H1 (cell line): ENCODE results near the gene UAP1. TPM values are rescaled to one million over a fixed set of nuclear protein-coding genes. Genes with fewer than 3 reads are reported as not detected.

Source experiments
- CTCF ChIA-PET: fragments of 300-600 bp; sonication (Branson Sonifier 250); formaldehyde crosslinking; loops from one replicate; lab custom pipeline; 2021; ENCODE audit not compliant: partially characterized antibody; lab: Charles Lee
- POLR2A ChIA-PET: fragments of 300-600 bp; sonication (Branson Sonifier 250); formaldehyde crosslinking; loops from one replicate; lab custom pipeline; 2021; ENCODE audit warnings: inconsistent platforms; ENCODE audit not compliant: partially characterized antibody; lab: Charles Lee
- DNase-seq, 2 experiments: peaks; one replicate each; pipeline versions ENCODE4 v3.0.0 to v3.0.0-alpha.2; 2010 to 2022; ENCODE audit warnings: low spot score in 2 of 2, low read depth in 1 of 2, mixed read lengths in 1 of 2
- FAIRE-seq: peaks from 2 replicates; lab custom pipeline; 2011; peaks lifted over from hg19 to GRCh38; lab: Jason Lieb, UNC
- H2AFZ ChIP-seq: 2 replicates; pipeline ENCODE4 v1.8.1; 2012; ENCODE audit warnings: low read length, inconsistent platforms
- H2AK5ac ChIP-seq: 2 replicates; pipeline ENCODE4 v1.6.1; 2013; ENCODE audit warnings: low read depth, low read length
- H2BK120ac ChIP-seq: replicated peaks from 2 replicates; pipeline ENCODE3; 2013; ENCODE audit warnings: low read depth, low read length, inconsistent platforms
- H2BK12ac ChIP-seq: 2 replicates; pipeline ENCODE4 v1.6.1; 2013; ENCODE audit warnings: low read depth, low read length
- H2BK15ac ChIP-seq: 2 replicates; pipeline ENCODE4 v1.6.1; 2013; ENCODE audit warnings: low read length
- H2BK20ac ChIP-seq: 2 replicates; pipeline ENCODE4 v1.6.1; 2013; ENCODE audit warnings: low read length
- H2BK5ac ChIP-seq: 2 replicates; pipeline ENCODE4 v1.6.1; 2013; ENCODE audit warnings: low read depth, low read length
- H3K14ac ChIP-seq: 2 replicates; pipeline ENCODE4 v1.6.1; 2013; ENCODE audit warnings: inconsistent platforms; ENCODE audit not compliant: insufficient read length
- H3K18ac ChIP-seq: 2 replicates; pipeline ENCODE4 v1.6.1; 2013; ENCODE audit warnings: low read length; ENCODE audit errors: extremely low read depth
- H3K23ac ChIP-seq: 2 replicates; pipeline ENCODE4 v1.6.1; 2013; ENCODE audit warnings: inconsistent platforms; ENCODE audit not compliant: insufficient read length
- H3K23me2 ChIP-seq: 2 replicates; pipeline ENCODE4 v1.6.1; 2013; ENCODE audit warnings: low read depth, low read length
- H3K27ac ChIP-seq: 2 replicates; pipeline ENCODE4 v1.6.1; 2011; ENCODE audit warnings: low read depth, low read length, inconsistent platforms
- H3K27me3 ChIP-seq, 4 experiments: replicated peaks in 1 of 4; 1 replicate in 1 of 4; 2 replicates in 3 of 4; pipeline versions ENCODE4 v1.6.1 to v1.8.1; 2011 to 2013; ENCODE audit warnings: low read length in 3 of 4, mild to moderate bottlenecking in 3 of 4, inconsistent platforms in 2 of 4, mixed read lengths in 2 of 4, moderate library complexity in 1 of 4; ENCODE audit not compliant: control insufficient read depth in 3 of 4, insufficient read depth in 3 of 4; ENCODE audit errors: extremely low read depth in 1 of 4
- H3K36me3 ChIP-seq, 4 experiments: 2 replicates each; pipeline versions ENCODE4 v1.6.1 to v1.8.1; 2011 to 2013; ENCODE audit warnings: mild to moderate bottlenecking in 4 of 4, low read length in 3 of 4, moderate library complexity in 2 of 4, control low read depth in 1 of 4, inconsistent platforms in 1 of 4; ENCODE audit not compliant: insufficient read depth in 4 of 4, control insufficient read depth in 2 of 4
- H3K4ac ChIP-seq: replicated peaks from 2 replicates; pipeline ENCODE3; 2013; ENCODE audit warnings: low read length, low read depth, mixed read lengths, inconsistent platforms; ENCODE audit not compliant: insufficient read length
- H3K4me1 ChIP-seq, 4 experiments: replicated peaks in 1 of 4; 1 replicate in 1 of 4; 2 replicates in 3 of 4; pipeline versions ENCODE4 v1.6.1 to v1.8.1; 2011 to 2013; ENCODE audit warnings: low read length in 3 of 4, inconsistent platforms in 2 of 4, mixed read lengths in 1 of 4; ENCODE audit not compliant: insufficient read depth in 4 of 4, control insufficient read depth in 3 of 4
- H3K4me2 ChIP-seq, 2 experiments: 2 replicates each; pipeline versions ENCODE4 v1.6.1 to v1.8.1; 2011 to 2013; ENCODE audit warnings: low read depth in 2 of 2, low read length in 2 of 2, control low read depth in 1 of 2, inconsistent platforms in 1 of 2, mild to moderate bottlenecking in 1 of 2; ENCODE audit not compliant: insufficient read depth in 1 of 2
- H3K4me3 ChIP-seq, 4 experiments: fragments of 200-600, 300-600 bp in 1 of 4; sonication (generic), shearing (Covaris generic), sonication (Bioruptor Twin) in 1 of 4; 2 replicates each; pipeline versions ENCODE4 v1.5.1 to v1.8.1; 2011 to 2016; ENCODE audit warnings: low read length in 4 of 4, low read depth in 3 of 4, control low read depth in 2 of 4, inconsistent platforms in 2 of 4, mild to moderate bottlenecking in 2 of 4, mixed read lengths in 1 of 4, moderate library complexity in 1 of 4; ENCODE audit not compliant: insufficient read depth in 2 of 4; ENCODE audit errors: extremely low read depth in 1 of 4
- H3K56ac ChIP-seq: replicated peaks from 2 replicates; pipeline ENCODE3; 2013; ENCODE audit warnings: low read depth, mild to moderate bottlenecking, mixed read lengths, low read length, inconsistent platforms; ENCODE audit not compliant: insufficient read length
- H3K79me1 ChIP-seq: 2 replicates; pipeline ENCODE4 v1.6.1; 2013; ENCODE audit warnings: low read depth, low read length, control low read depth
- H3K79me2 ChIP-seq, 2 experiments: 2 replicates each; pipeline versions ENCODE4 v1.6.1 to v1.8.1; 2012 to 2013; ENCODE audit warnings: low read length in 2 of 2, mild to moderate bottlenecking in 2 of 2, inconsistent platforms in 1 of 2; ENCODE audit not compliant: insufficient read depth in 2 of 2, control insufficient read depth in 1 of 2
- H3K9ac ChIP-seq, 4 experiments: replicated peaks in 1 of 4; 1 replicate in 1 of 4; 2 replicates in 3 of 4; pipeline versions ENCODE4 v1.6.1 to v1.8.1; 2011 to 2013; ENCODE audit warnings: low read depth in 3 of 4, low read length in 3 of 4, control low read depth in 2 of 4, mild to moderate bottlenecking in 2 of 4, moderate library complexity in 2 of 4, inconsistent platforms in 1 of 4; ENCODE audit errors: extremely low read depth in 1 of 4
- H3K9me3 ChIP-seq, 2 experiments: 2 replicates each; pipeline versions ENCODE4 v1.6.1 to v1.8.1; 2012 to 2013; ENCODE audit warnings: mild to moderate bottlenecking in 2 of 2, moderate library complexity in 2 of 2, control low read depth in 1 of 2, inconsistent platforms in 1 of 2, low read depth in 1 of 2, low read length in 1 of 2, mixed read lengths in 1 of 2; ENCODE audit not compliant: insufficient read depth in 2 of 2
- H4K20me1 ChIP-seq, 2 experiments: replicated peaks in 1 of 2; 2 replicates each; pipeline versions ENCODE3 to v1.8.1; 2011 to 2013; ENCODE audit warnings: inconsistent platforms in 2 of 2, low read length in 2 of 2, mild to moderate bottlenecking in 1 of 2; ENCODE audit not compliant: insufficient read depth in 2 of 2, control insufficient read depth in 1 of 2
- H4K5ac ChIP-seq: 2 replicates; pipeline ENCODE4 v1.6.1; 2013; ENCODE audit warnings: low read length, low read depth, mixed read lengths, inconsistent platforms; ENCODE audit not compliant: insufficient read length
- H4K8ac ChIP-seq: 2 replicates; pipeline ENCODE4 v1.8.0; 2013; ENCODE audit warnings: mild to moderate bottlenecking, moderate library complexity, low read length, inconsistent platforms; ENCODE audit not compliant: insufficient read depth; ENCODE audit errors: extremely low read depth
- H4K91ac ChIP-seq: replicated peaks from 2 replicates; pipeline ENCODE3; 2013; ENCODE audit warnings: low read length, mixed read lengths, inconsistent platforms; ENCODE audit not compliant: insufficient read length
- CEBPB ChIP-seq: IDR thresholded peaks from 2 replicates; pipeline ENCODE4 v1.6.1; 2012; ENCODE audit warnings: low read depth, low read length
- RFX5 ChIP-seq: IDR thresholded peaks from 2 replicates; pipeline ENCODE4 v1.6.1; 2011; ENCODE audit warnings: low read depth, low read length, improper control_type of control experiment, borderline replicate concordance
- RXRA ChIP-seq: IDR thresholded peaks from 2 replicates; pipeline ENCODE4 v1.6.1; 2011; ENCODE audit warnings: low read depth, mild to moderate bottlenecking, low read length, moderate library complexity; ENCODE audit not compliant: insufficient read depth
- SIX5 ChIP-seq: IDR thresholded peaks from 2 replicates; pipeline ENCODE4 v1.6.1; 2011; ENCODE audit warnings: mild to moderate bottlenecking, low read depth, low read length
- TCF12 ChIP-seq: IDR thresholded peaks from 2 replicates; pipeline ENCODE4 v1.6.1; 2011; ENCODE audit warnings: low read depth, mild to moderate bottlenecking, low read length
- WGBS, 2 experiments: shearing (Covaris generic) in 1 of 2; methylation state at CpG; one replicate each; pipeline versions ENCODE4 v1.1.6 to v1.1.7; 2013 to 2015; ENCODE audit warnings: low lambda C conversion rate in 2 of 2, mixed read lengths in 2 of 2, inconsistent platforms in 1 of 2, low coverage in 1 of 2, missing lambda C conversion rate in 1 of 2; ENCODE audit not compliant: insufficient replicate concordance in 2 of 2, insufficient coverage in 1 of 2, insufficient read length in 1 of 2; ENCODE audit errors: extremely low coverage in 1 of 2, missing lambda C conversion rate in 1 of 2; 5-methylcytosine and 5-hydroxymethylcytosine counted together
- polyA plus RNA-seq, 7 experiments: library from polyadenylated mRNA; depleted of rRNA in 3 of 7; stranded (reverse) in 5 of 7; unstranded in 2 of 7; fragments of >200 nt in 5 of 7; fragments of 200-250 nt in 2 of 7; gene quantifications; 1 replicate in 5 of 7; 2 replicates in 1 of 7; 4 replicates in 1 of 7; pipeline versions ENCODE4 v1.2.1 to v1.2.3, GENCODE V29; 2011 to 2013; ENCODE audit warnings: missing spikeins in 2 of 7, mixed read lengths in 2 of 7
- total RNA-seq: library from RNA; stranded (reverse); fragmentation: NEBNext Ultra II Directional; extraction: Animal tissue kit (Norgen Biotek cat#: 25700); gene quantifications from 2 replicates; pipeline ENCODE4 v1.2.1, GENCODE V29; 2021

UAP1 gene
- total and polyA plus RNA-seq, 2 of the 8 experiments (the other 6 are each of a cell fraction or from before 2014, with no cell fraction given) = 9.4 to 32.9 TPM

- Histone ChIP-seq H3K4me3 (no peak overlapping the region), H3K4me2 (no peak overlapping the region), H3K79me2 (no peaks in the 10 kb centered on the region), H2BK5ac (no peak overlapping the region), H3K79me1 (no peaks in the 10 kb centered on the region), H4K91ac (no peak overlapping the region), H3K4ac (no peak overlapping the region), H2BK120ac (no peak overlapping the region), H3K9me3 (no peaks in the 10 kb centered on the region), H2AFZ (no peak overlapping the region), H3K27ac (no peak overlapping the region), H3K23me2 (no peaks in the 10 kb centered on the region), H3K27me3 (no peaks in the 10 kb centered on the region), H4K5ac (no peak overlapping the region), H3K14ac (no peak overlapping the region), H3K36me3 (no peaks in the 10 kb centered on the region), H3K4me1 (no peaks in the 10 kb centered on the region), H2BK20ac (no peak overlapping the region), H2BK15ac (no peak overlapping the region), H3K9ac (no peak overlapping the region), H3K23ac (no peak overlapping the region), H3K56ac (no peak overlapping the region), H4K20me1 (no peaks in the 10 kb centered on the region), H2AK5ac (no peak overlapping the region), H2BK12ac (no peak overlapping the region), H3K18ac (no peak overlapping the region), H4K8ac (no peak overlapping the region)
- WGBS, 2 experiments = 91% methylated on average over 8 of the region's 8 CpGs; no CpG with 5 or more reads in 1 of the 2 experiments
- no peak for TF ChIP-seq SIX5
- TF ChIP-seq RFX5 = no peak
- no peak for TF ChIP-seq RXRA
- TF ChIP-seq TCF12 = no peak
- no peak for TF ChIP-seq CEBPB
- CTCF ChIA-PET = no interaction called here
- DNase-seq (no peak), FAIRE-seq (no peak)
- POLR2A ChIA-PET = no interaction called here
These were observed 8.8 kb upstream of the UAP1 start for GRCh38 chr1:162552684-162553252.
